HEK293T (cell line): ENCODE measurements around the gene MICAL2.

Experiments used
- CTCF ChIA-PET: fragments of 350-600 bp; formaldehyde crosslinking; extraction: SDS; loops from one replicate; lab custom pipeline; 2021; ENCODE audit warnings: antibody characterized with exemption, inconsistent platforms; lab: Yijun Ruan, JAX
- POLR2A ChIA-PET: fragments of 350-600 bp; formaldehyde crosslinking; extraction: SDS; loops from one replicate; lab custom pipeline; 2020; ENCODE audit warnings: antibody characterized with exemption, inconsistent platforms; lab: Yijun Ruan, JAX
- DNase-seq: peaks from one replicate; pipeline ENCODE4 v3.0.0; 2012; ENCODE audit warnings: mixed read lengths; ENCODE audit errors: extremely low spot score
- ARNT ChIP-seq: fragments of 450-650 bp; IDR thresholded peaks from 2 replicates; pipeline ENCODE4 v1.6.1; 2017; ENCODE audit warnings: mild to moderate bottlenecking
- BHLHE40 ChIP-seq: fragments of 450-650 bp; IDR thresholded peaks from 2 replicates; pipeline ENCODE4 v1.6.1; 2016; ENCODE audit warnings: mild to moderate bottlenecking, moderate library complexity, borderline replicate concordance
- CTBP1 ChIP-seq: fragments of 450-650 bp; IDR thresholded peaks from 2 replicates; pipeline ENCODE4 v1.6.1; 2016; ENCODE audit warnings: borderline replicate concordance
- ELF4 ChIP-seq: fragments of 450-650 bp; IDR thresholded peaks from 2 replicates; pipeline ENCODE4 v1.6.1; 2017; ENCODE audit warnings: antibody characterized with exemption
- FOXA1 ChIP-seq: fragments of 450-650 bp; IDR thresholded peaks from 2 replicates; pipeline ENCODE4 v1.6.1; 2016; ENCODE audit warnings: mild to moderate bottlenecking
- FOXK2 ChIP-seq: fragments of 450-650 bp; IDR thresholded peaks from 2 replicates; pipeline ENCODE4 v1.6.1; 2016; ENCODE audit warnings: mild to moderate bottlenecking
- FOXM1 ChIP-seq: fragments of 450-650 bp; IDR thresholded peaks from 2 replicates; pipeline ENCODE4 v1.6.1; 2017; ENCODE audit warnings: mild to moderate bottlenecking, borderline replicate concordance
- HDGF ChIP-seq: fragments of 450-650 bp; IDR thresholded peaks from 2 replicates; pipeline ENCODE4 v1.6.1; 2017; ENCODE audit warnings: antibody characterized with exemption, borderline replicate concordance
- L3MBTL2 ChIP-seq: fragments of 450-650 bp; conservative IDR thresholded peaks from 2 replicates; pipeline ENCODE4 v1.6.1; 2016; ENCODE audit warnings: mild to moderate bottlenecking
- LEF1 ChIP-seq: fragments of 450-650 bp; IDR thresholded peaks from 2 replicates; pipeline ENCODE4 v1.6.1; 2017; ENCODE audit warnings: mild to moderate bottlenecking, borderline replicate concordance
- NFRKB ChIP-seq: fragments of 450-650 bp; IDR thresholded peaks from 2 replicates; pipeline ENCODE4 v1.6.1; 2016; ENCODE audit warnings: mild to moderate bottlenecking, moderate library complexity
- SP1 ChIP-seq: fragments of 450-650 bp; IDR thresholded peaks from 2 replicates; pipeline ENCODE4 v1.6.1; 2017
- SUZ12 ChIP-seq: fragments of 450-650 bp; IDR thresholded peaks from 2 replicates; pipeline ENCODE4 v1.6.1; 2016; ENCODE audit warnings: mild to moderate bottlenecking
- TARDBP ChIP-seq: fragments of 450-650 bp; IDR thresholded peaks from 2 replicates; pipeline ENCODE4 v1.6.1; 2016
- ZNF384 ChIP-seq: fragments of 450-650 bp; IDR thresholded peaks from 2 replicates; pipeline ENCODE4 v1.6.1; 2016
- TF ChIP-seq, protein P1 (sequence below): fragments of 450-650 bp; IDR thresholded peaks from 2 replicates; pipeline ENCODE4 v1.6.1; 2016

MICAL2 gene

DNA sequence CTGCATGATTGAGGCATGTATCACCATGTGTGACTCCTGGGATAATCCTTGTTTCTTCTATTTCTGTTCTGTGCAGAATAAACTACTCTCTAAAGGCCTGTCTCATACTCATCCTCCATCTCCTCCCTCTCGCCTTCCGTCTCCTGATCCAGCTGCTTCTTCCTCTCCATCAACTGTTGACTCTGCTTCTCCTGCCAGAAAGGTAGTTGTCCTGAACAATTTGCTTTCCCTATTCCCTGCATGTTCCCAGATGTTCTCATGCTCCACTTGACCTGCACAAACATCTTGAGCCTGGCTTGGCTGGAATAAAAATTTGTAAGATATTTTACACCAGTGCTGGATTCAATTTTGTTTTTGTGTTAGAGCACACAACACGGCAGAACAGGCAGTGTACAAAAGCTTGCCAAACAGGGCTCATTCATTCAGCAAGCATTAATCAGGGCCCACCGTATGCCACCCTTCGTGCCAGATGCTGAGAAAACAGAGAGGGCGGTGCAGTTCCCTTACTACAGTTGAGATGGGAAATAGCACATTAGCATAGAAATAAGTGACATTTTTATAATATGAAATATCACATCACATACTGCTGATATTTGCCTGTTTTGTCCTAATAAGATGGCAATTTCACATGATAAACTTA, 133.6 kb downstream of the MICAL2 start:
- ChIA-PET POLR2A (no interaction called here), CTCF (no interaction called here)
- no peak for TF ChIP-seq FOXA1
- TF ChIP-seq LEF1, result no peak
- TF ChIP-seq FOXK2, result no peak
- DNase-seq, result no peak

- DNase-seq, result no peak
- CTCF ChIA-PET, result no interaction called here
- TF ChIP-seq ARNT (no peak), SP1 (no peak), L3MBTL2 (no peak), SUZ12 (no peak), NFRKB (no peak), FOXK2 (no peak), CTBP1 (no peak), FOXM1 (no peak), ELF4 (no peak), FOXA1 (no peak), HDGF (no peak), ZNF384 (no peak), LEF1 (no peak), BHLHE40 (no peak), TARDBP (no peak)
- TF ChIP-seq, protein P1, sequence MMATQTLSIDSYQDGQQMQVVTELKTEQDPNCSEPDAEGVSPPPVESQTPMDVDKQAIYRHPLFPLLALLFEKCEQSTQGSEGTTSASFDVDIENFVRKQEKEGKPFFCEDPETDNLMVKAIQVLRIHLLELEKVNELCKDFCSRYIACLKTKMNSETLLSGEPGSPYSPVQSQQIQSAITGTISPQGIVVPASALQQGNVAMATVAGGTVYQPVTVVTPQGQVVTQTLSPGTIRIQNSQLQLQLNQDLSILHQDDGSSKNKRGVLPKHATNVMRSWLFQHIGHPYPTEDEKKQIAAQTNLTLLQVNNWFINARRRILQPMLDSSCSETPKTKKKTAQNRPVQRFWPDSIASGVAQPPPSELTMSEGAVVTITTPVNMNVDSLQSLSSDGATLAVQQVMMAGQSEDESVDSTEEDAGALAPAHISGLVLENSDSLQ, result no peak
- POLR2A ChIA-PET, result no interaction called here
These were observed 134.7 kb downstream of the MICAL2 start for GRCh38 chr11:12245091-12245490.

- no peak for DNase-seq
- POLR2A ChIA-PET, result no interaction called here
- no peak for TF ChIP-seq ELF4
- no peak for TF ChIP-seq LEF1
- TF ChIP-seq HDGF, result no peak
- no peak for TF ChIP-seq NFRKB
- no peak for TF ChIP-seq FOXA1
- TF ChIP-seq L3MBTL2, result no peak
- no peak for TF ChIP-seq SP1
- no peak for TF ChIP-seq FOXK2
- no peak for TF ChIP-seq FOXM1
- TF ChIP-seq ZNF384, result no peak
- no peak for TF ChIP-seq SUZ12
- no peak for TF ChIP-seq ARNT
- no peak for TF ChIP-seq TARDBP
- TF ChIP-seq, protein P1, result no peak
- no peak for TF ChIP-seq BHLHE40
- no peak for TF ChIP-seq CTBP1
- CTCF ChIA-PET, result no interaction called here
These were observed 135.2 kb downstream of the MICAL2 start for GRCh38 chr11:12245549-12246016.

- TF ChIP-seq HDGF (no peak), ZNF384 (no peak), FOXA1 (no peak), FOXM1 (no peak)
- TF ChIP-seq, protein P1, result no peak
- POLR2A ChIA-PET, result no interaction called here
- CTCF ChIA-PET, result no interaction called here
- no peak for DNase-seq
These were observed 135.8 kb downstream of the MICAL2 start for GRCh38 chr11:12246147-12246546.

DNA sequence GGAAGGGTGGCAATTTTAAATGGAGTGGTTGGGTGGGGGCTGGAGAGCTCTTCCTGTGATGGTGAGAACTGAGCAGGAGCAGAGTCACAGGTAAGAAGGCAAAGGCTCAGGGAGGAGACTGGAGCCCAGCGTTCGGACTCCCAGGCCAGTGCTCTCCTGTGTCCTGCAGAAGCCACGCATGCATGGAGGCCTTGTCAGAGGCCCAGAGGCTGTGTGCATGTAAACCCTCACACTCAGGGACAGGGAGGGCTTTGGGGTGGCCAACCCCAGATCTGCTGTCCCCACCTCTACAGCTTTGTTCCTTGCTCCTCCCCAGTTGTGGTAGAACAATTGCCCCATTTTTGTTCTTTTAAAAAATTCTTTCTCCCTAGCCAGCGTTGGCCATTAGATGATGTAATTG, 136.6 kb downstream of the MICAL2 start:
- ChIA-PET POLR2A (no interaction called here), CTCF (interaction anchor here (0.9 kb wide), 2 partner anchors 159 to 196 kb away, joined by 3 read pairs; no protein-coding TSS in a partner anchor)
- TF ChIP-seq FOXA1 (no peak), NFRKB (no peak), FOXM1 (no peak), L3MBTL2 (no peak)
- DNase-seq, result no peak

DNA sequence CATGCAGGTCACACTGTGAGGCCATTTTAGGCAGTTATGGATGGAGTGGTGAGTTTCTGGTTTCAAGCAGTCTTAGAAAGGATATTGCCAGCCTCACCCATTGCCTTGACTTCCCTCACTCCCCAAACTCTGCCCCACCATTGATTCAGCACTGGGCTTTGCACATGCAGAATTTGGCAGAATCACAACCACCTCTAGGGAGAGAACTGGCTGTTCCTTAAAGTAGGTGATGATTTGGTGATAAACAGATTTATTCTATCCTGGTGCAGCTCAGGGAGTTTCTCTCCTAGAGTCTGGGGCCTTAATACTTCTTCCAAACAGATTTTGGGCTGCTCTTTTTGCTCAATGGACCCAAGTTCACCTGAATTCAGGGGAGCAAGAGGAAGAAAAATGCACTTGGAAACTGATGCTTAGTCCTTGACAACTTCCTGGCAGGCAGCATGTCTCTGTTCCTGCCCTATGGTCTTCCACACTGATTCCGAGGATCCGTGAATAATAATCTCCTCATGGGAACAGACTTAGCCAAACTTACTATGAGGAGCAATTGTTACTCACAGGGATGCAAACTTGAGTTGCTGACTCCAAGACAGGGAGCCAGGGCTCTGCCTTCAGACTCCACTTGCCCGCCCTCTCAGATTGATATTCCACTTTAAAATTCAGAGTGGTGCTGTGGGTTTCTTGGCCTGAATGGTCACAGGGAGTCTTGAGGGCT, 137.3 kb downstream of the MICAL2 start:
- CTCF ChIA-PET, result interaction anchor here (0.9 kb wide), 1 partner anchor 197 kb away, joined by 3 read pairs; no protein-coding TSS in a partner anchor
- TF ChIP-seq BHLHE40 (no peak), ZNF384 (no peak), FOXM1 (no peak), LEF1 (no peak), L3MBTL2 (no peak)
- TF ChIP-seq, protein P1, result no peak
- POLR2A ChIA-PET, result no interaction called here
- DNase-seq, result no peak
